Activated gamma-delta T cell (primary cell): ENCODE data around the gene EIPR1.
"Not testable (repeated sequence)": the region's sequence is repeated elsewhere in the genome, so short reads cannot be mapped to it uniquely, and the experiment has no call there.

Experiments used
- DNase-seq: peaks from one replicate; lab custom pipeline; 2025; lab: John Stamatoyannopoulos, UW

Gene EIPR1

GRCh38 chr2:3192920-3193319, 184.7 kb downstream of the EIPR1 start:
- no peak for DNase-seq

- no peak for DNase-seq
These were observed 185.3 kb downstream of the EIPR1 start for GRCh38 chr2:3192281-3192818.

GRCh38 chr2:3189961-3190360, 187.7 kb downstream of the EIPR1 start:
- no peak for DNase-seq

GRCh38 chr2:3189076-3189591, 188.5 kb downstream of the EIPR1 start:
- DNase-seq = no peak

- DNase-seq = no peak
These were observed 189.1 kb downstream of the EIPR1 start for GRCh38 chr2:3188405-3188946.

GRCh38 chr2:3187467-3187866, 190.2 kb downstream of the EIPR1 start:
- DNase-seq = no peak

GRCh38 chr2:3186766-3187165, 190.9 kb downstream of the EIPR1 start:
- DNase-seq = no peak

GRCh38 chr2:3185910-3186309, 191.7 kb downstream of the EIPR1 start:
- no peak for DNase-seq

GRCh38 chr2:3185256-3185655, 192.4 kb downstream of the EIPR1 start:
- no peak for DNase-seq

GRCh38 chr2:3184167-3184566, 193.5 kb downstream of the EIPR1 start:
- DNase-seq = no peak

GRCh38 chr2:3183766-3184165, 193.9 kb downstream of the EIPR1 start:
- DNase-seq = no peak

- no peak for DNase-seq
These were observed 194.8 kb downstream of the EIPR1 start for GRCh38 chr2:3182848-3183247.

GRCh38 chr2:3181416-3182010, 196.1 kb downstream of the EIPR1 start:
- DNase-seq = no peak

- not testable (repeated sequence) for DNase-seq
These were observed 196.8 kb downstream of the EIPR1 start for GRCh38 chr2:3180909-3181221.

GRCh38 chr2:3180082-3180908, 197.3 kb downstream of the EIPR1 start:
- DNase-seq = no peak

- DNase-seq = no peak
These were observed 198.0 kb downstream of the EIPR1 start for GRCh38 chr2:3179626-3180025.

GRCh38 chr2:3179208-3179607, 198.4 kb downstream of the EIPR1 start:
- no peak for DNase-seq

GRCh38 chr2:3178578-3179031, 199.0 kb downstream of the EIPR1 start:
- no peak for DNase-seq

- DNase-seq = no peak
These were observed 199.6 kb downstream of the EIPR1 start for GRCh38 chr2:3177891-3178577.

- DNase-seq = no peak
These were observed 200.8 kb downstream of the EIPR1 start for GRCh38 chr2:3176869-3177255.

- DNase-seq = no peak
These were observed 201.3 kb downstream of the EIPR1 start for GRCh38 chr2:3176071-3176868.
